ENCODE results near the gene UBE2M.
"Not testable (repeated sequence)": the region's sequence is repeated elsewhere in the genome, so short reads cannot be mapped to it uniquely, and the experiment has no call there.

Gene UBE2M

DNA sequence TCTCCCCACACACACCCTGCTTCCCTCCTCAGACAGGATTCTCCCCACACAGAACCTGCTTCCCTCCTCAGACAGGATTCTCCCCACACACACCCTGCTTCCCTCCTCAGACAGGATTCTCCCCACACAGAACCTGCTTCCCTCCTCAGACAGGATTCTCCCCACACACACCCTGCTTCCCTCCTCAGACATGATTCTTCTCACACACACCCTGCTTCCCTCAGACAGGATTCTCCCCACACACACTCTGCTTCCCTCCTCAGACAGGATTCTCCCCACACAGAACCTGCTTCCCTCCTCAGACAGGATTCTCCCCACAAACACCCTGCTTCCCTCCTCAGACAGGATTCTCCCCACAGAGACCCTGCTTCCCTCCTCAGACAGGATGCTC, 19.2 kb downstream of the UBE2M start:
- not testable (repeated sequence) for DNase-seq (ENCODE audit: low spot score)

GRCh38 chr19:58538257-58539168, 19.9 kb downstream of the UBE2M start:
- DNase-seq (ENCODE audit: low spot score) = no peak

GRCh38 chr19:58536852-58537798, 21.3 kb downstream of the UBE2M start:
- DNase-seq (ENCODE audit: low spot score) = no peak

- no peak for DNase-seq (ENCODE audit: low spot score)
Observed at GRCh38 chr19:58535857-58536256, 22.6 kb downstream of the UBE2M start.

GRCh38 chr19:58531034-58531840, 27.2 kb downstream of the UBE2M start:
- DNase-seq (ENCODE audit: low spot score) = no peak

- DNase-seq (ENCODE audit: low spot score) = no peak
Observed at GRCh38 chr19:58529405-58529804, 29.0 kb downstream of the UBE2M start.

GRCh38 chr19:58522709-58523108, 35.7 kb downstream of the UBE2M start:
- DNase-seq (ENCODE audit: low spot score) = no peak

DNA sequence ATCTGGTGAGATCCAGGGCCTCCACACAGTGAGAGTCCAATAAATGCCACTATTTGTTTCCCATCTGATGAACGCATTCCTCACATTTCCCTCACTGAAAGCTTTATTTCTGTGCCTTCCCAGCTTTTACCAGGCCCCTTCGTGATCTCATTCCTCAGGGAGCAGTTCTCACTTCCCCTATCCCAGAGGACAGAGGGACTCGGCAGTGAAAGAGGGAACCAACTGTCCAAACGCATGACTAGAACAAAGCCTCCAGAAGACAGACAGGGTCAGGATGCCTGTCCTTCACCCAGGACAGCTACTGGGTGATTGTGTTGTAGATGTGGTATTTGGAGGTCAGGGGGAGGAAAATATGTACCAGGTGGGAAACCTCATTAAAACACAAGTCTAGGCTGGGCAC, 36.8 kb downstream of the UBE2M start:
- DNase-seq (ENCODE audit: low spot score) = no peak

DNA sequence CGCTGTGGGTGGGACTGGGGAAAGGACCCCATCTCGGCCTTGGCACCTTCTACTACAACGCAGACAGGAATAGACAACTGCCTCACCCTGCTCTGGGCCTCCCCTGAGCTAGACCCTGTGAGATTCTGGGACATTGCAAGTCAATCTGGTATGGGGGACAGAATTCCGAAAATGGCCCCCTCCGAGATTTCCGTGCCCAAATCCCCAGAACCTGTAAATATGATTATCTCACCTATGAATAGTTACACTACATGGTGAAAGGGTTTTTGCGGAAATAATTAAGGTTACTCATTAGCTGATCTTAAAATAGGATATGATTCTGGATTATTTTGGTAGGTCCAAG, 38.2 kb downstream of the UBE2M start:
- DNase-seq (ENCODE audit: low spot score) = no peak

DNA sequence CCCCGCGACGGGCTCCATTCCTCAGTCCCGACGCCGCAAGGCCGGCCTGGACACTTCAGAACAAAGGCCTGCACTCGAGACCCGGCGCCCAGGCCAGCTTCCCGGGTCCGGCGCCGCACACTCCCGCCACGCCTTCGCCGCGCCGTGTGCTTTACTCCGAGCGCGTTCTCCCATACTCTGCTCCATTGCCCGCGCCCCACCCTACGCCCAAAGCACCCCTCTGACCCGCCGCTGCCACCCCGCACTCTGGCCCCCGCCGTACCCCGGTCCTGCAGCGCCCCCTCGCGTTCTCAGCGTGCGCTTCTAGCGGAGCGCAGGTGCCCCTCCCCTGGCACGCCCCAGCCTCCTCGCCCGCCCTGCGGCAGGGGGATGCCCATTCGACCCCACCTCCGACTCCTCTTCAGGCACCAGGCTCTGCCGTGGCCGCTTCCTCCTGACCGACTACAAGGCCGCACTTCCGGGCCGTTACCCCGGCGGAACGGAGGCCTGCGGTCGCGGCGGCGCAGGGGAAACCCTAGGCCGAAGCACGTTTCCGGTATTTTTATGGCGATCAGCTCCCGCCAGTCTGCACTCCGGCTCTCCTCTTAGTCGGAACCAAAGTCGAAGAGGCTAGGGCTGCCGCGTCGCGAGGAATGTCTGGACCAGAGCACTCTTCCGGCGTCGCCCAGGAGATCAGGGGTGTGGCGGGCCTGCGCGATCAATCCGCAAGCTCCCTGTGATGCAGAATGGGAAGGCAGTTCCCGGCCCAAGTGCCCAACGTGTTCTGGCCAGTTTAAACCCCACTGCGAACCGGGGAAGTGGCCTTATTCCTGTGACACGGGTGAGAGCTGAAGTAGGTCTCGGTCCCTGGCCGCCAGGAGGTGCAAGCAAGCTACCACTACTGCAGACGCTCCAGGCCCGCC, 38.8 kb downstream of the UBE2M start, which contains the start of gene ZBTB45:
ZBTB45 (minus strand) TSS at position 456 of the 902 bp plus-strand sequence. CDS start 2,137 bp downstream, outside the sequence.
- peak; percentile 93 for DNase-seq (ENCODE audit: low spot score)

DNA sequence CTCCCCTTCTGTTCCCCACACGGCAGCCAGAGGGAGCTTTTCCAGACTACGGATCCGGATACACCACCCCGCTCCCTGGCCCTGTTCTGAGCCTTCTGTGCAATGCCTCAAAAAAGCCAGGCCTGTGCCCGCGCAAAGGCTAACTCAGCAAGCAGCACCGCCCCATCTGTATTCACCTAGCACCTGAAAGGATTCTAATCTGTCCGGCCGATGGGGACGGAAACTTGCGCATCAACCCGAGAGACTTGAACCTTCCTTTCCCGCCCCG, 39.4 kb downstream of the UBE2M start:
- peak; percentile 52 for DNase-seq (ENCODE audit: low spot score)

DNA sequence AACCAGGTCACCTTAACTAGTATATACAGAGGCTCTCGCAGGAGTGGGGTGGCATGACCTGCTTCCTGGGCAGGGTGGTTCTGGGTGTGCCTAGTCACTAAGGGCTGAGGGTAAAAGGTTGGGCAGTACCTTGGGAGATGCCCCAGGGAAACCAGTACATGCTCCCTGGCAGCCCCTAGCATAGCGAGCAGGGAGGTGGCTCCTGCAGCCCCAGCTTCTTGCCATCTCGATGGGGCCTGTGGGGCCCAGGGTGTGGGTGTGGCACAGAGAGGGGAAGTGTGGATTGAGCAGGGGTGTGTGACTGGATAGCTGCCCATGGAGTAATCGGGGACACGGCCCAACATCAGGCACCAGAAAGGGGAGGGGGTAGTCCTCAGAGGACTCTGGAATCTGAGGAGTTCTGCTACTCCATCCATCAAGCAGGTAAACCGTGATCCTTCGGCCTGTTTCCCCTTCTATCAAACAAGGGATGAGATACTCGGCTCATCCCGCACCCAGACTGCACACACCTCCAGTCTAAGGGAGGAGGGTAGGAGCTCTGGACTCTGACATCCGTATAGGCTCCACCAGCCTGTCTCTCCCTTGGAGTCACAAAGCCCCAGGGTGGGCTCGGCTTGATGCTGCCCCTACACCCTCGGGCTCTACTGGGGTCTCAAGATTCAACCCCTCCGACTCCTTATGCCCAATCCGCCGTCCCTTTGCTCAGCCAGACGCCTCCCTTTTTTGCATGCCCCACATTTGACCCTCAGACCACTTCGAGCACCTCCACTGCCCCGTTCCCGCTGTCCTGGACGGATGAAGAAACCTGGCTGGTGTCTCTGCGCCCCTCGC, 39.9 kb downstream of the UBE2M start:
- DNase-seq (ENCODE audit: low spot score) = no peak

- no peak for DNase-seq (ENCODE audit: low spot score)
Observed at GRCh38 chr19:58516964-58517833, 41.2 kb downstream of the UBE2M start.

- no peak for DNase-seq (ENCODE audit: low spot score)
Observed at GRCh38 chr19:58516246-58516836, 42.1 kb downstream of the UBE2M start.

DNA sequence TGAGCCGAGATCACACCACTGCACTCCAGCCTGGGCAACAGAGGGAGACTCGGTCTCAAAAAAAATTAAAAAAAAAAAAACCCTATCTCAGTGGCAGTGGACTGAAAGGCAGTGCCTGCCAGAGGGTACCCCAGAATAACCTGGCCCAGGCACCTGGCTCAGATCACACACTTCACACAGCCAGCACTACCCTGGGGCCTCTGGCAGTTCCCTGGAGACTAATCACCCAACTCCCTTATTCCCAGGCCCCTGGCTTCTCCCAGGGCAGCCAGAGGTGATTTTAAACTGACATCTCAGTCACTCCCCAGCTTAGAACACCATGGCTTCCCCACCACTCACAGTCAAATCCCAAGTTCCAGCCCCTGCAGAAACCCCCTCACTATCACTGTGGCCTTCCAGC, 43.2 kb downstream of the UBE2M start:
- no peak for DNase-seq (ENCODE audit: low spot score)

DNA sequence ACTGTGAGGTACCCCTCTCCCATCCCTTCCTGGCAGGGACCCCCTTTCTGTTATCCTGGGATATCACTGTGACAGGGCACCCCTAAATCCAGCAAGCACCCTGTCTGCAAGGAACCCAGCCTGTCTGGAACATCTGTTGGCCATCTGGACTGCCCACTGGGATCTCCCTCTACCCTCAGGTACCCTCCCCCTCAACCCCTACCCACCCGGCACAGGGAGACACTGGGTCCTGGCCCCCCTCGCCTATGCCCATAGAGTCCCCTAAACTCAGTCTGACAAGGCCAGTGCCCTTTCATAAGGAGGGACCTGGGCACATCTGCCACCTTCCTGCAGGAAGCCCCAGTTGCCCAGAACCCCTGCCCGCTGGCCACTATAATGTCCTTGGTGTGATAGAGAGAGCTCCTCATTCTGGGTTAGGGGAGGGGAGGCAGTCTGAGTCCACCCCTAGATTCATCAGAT, 43.8 kb downstream of the UBE2M start:
- DNase-seq (ENCODE audit: low spot score) = no peak

GRCh38 chr19:58513694-58514563, 44.5 kb downstream of the UBE2M start:
- DNase-seq (ENCODE audit: low spot score) = peak; percentile 94

DNA sequence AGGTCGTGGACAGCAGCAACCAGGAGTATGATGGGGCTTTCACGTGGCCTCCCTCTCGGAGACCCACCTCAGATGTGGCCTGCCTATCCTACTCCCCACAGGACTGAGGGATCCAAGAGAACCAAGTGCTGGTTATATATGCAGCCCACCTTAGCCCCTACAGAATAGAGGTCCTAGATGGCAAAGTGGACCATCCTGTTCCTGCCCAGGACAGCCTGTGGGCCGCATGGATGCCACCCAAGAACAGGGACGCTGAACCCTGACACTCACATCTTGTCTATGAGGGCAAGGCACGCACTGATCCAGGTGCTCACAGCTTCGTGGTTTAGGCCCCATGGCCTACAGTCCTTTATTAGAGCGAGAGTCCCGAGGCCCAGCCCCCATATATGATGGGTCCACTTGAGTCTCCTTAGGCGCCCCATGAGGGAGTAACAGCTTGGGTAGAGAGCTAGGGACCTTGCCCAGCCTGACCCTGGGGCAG, 45.2 kb downstream of the UBE2M start:
- no peak for DNase-seq (ENCODE audit: low spot score)
